EL (cell line): ENCODE data around the gene SNRPF.

Source experiments
- DNase-seq: peaks from one replicate; pipeline ENCODE4 v3.0.0-alpha.2; 2016

The SNRPF gene

DNA sequence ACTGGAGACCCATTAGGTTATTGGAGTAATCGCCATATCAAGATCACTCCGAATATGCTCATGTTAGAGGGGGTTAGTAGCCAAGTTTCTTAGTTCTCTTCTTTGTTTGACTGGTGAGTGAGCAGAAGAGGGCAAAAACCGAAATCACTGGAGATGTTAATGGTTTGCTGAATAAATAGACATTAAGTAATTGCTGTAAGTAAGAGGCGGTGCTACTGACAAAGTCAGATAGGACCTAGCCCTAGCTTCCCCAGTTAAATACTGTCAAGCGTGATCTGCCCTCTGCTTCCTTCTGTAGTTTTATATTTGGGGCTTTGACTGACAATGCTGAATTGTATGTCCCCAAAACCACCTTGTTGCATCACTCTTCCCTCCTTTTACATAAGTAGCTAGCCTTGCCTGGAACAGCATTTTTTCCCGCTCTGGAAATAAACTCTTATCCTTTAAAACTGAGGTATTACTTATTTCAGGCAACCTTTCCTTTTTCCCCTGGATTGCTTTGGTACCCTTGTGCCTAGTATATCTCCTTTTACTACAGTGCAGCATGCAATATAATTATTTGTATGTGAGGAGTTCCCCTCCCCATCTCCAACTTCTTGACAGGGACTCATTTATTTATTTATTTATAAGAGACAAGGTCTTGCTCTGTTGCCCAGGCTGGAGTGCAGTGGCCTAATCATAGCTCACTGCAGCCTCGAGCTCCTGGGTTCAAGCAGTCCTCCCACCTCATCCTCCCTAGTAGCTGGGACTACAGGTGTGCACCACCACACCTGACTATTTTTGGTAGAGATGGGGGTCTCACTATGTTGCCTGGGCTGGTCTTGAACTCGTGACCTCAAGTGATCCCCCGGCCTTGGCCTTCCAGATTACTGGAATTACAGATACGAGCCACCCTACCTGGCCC, 1.4 kb downstream of the SNRPF start:
- no peak for DNase-seq

DNA sequence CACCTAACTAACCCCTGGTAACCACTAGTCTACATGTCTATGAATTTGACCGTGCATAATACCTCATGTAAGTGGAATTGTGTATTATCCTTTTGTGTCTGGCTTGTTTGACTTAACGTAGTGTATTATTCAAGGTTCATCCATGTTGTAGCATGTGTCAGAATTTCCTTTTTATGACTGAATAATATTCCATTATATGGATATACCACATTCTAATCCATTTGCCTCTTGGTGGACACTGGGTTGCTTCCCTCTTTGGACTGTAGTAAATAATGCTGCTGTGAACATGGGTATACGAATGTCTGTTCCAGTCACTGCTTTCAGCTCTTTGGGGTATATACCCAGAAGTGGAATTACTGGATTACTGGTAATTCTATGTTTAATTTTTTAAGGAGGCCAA, 3.3 kb downstream of the SNRPF start:
- no peak for DNase-seq

DNA sequence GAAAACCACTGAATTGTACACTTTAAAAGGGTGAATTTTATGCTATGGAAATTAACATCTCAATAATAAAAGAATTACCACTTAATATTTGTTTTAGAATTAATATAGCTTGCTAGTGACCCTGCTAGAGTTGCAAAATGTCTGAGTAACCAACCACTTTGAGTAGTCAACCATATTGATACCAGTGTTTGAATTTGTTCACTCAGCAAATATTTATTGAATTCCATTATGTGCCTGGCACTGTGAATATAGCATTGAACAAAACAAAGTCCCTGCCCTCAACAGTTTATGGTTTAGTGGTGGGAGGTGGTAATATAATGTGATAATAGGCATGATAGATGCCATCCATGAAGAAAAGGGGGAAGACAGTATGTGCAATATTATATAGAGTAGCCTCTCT, 4.6 kb downstream of the SNRPF start:
- no peak for DNase-seq

DNA sequence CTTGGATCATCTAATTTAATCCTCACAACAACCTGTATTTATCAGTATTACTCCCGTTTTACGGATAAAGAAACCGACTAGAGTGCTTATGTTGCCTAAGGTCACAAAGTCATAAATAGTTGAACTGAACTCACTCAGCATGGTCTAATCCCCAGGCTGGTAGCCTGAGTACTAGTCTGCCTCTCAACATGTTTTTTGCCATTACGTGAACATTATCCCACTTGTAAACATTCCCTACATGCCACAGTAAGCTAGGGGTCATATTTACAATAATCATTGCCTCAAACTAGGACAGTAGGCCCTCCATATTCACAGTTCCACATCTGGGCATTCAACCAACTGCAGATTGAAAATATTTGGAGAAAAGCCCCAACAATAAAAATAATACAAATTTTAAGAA, 12.1 kb downstream of the SNRPF start:
- no peak for DNase-seq

DNA sequence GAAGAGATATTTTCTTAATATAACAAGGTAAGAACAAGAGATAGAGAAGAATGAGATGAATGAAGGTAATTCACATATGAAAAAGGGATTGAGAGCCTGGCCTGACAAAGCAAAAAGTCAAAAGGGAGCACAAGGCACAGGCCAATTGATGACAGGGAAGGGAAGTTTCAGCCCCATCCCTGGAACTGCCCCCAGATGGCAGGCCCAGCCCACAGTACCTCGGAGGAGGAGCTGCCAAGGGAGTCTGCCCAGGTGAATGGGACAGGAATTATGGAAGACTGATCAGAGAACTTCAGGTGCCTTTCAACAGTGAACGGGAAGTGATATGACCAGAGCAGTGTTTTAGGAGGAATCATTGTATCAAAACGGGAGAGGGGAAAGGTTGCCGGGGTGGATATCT, 15.7 kb downstream of the SNRPF start:
- no peak for DNase-seq

DNA sequence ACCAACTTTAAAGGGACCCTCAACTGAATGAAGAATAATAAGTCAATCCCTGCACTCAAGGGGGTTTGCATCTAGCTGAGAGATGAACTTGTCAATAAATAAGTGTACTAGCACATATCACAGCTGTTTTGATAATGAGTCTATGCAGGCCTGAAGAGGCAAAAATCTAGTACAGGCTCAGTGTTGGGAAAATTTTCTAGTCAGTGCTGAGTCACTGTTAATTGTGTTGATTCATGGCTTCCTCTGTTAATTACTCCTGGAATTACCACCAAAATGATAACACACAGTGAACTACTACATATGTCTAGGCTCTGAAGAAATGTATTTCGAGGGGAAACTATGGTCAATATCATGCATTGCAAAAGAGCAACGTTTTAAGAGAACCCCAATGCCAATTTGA, 18.9 kb downstream of the SNRPF start:
- DNase-seq, result no peak

DNA sequence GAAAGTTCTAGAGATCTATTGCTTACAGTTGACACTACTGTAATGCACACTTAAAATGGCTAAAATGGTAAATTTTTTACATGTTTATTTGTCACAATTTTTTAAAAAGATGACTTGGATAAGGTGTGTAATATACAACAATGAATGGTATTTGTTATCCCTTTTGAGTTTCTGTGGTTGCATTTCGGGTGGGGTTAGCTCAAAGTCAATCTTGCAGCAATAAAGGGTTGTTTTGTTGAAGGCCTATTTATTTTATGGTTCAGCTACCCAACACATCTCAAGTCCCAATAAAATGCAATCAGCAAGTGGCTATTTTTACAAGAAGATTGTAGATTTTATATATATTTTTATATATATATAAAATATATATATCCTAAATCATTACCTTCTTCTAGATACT, 22.1 kb downstream of the SNRPF start:
- no peak for DNase-seq

DNA sequence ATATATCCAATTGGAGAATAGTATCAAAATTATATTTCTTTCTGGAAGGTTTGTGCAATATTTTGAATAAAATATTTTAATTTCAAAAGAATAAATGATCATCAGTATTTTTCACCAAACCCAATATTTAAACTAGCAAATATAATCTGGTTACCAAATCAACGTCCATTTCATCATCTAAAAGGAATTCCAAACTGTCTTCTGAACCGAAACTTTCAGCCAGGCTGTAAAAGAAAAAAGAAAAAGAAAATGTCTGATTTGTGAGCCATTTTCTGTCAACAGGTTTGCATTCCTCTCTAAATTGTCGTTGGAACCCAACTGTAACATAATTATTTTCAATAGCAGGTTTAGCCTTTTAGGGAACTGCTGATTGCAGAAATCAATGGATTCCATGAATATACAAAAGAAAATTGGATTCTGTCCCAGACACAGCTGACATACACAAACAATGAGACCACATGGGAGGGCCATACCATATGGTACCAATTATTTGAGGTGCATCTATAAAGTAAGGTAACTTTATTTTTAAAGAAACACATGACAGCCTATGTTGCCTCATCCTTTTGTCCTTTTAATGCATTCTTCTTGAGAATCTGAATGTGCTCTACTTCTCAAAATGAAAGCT, 22.7 kb downstream of the SNRPF start:
- peak; percentile 54 for DNase-seq

DNA sequence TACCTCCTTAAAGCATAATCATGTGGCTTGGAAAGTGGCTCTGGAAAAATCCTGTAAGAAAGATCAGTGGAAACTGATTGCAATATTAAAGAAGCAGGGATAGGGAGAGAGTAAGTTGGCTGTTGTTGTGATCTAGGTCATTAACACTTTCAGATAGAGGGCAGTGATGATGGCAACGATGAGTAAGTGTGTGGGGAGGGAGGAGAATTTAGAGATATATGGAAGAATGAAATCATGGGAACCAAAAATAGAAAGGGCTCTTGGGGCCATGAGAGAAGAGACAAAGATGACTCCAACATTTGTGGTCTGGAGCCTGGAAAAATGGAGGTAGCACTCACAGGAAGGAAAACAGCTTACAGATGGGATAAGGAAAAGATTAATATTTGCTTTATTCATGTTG, 23.3 kb downstream of the SNRPF start:
- peak; percentile 48 for DNase-seq

DNA sequence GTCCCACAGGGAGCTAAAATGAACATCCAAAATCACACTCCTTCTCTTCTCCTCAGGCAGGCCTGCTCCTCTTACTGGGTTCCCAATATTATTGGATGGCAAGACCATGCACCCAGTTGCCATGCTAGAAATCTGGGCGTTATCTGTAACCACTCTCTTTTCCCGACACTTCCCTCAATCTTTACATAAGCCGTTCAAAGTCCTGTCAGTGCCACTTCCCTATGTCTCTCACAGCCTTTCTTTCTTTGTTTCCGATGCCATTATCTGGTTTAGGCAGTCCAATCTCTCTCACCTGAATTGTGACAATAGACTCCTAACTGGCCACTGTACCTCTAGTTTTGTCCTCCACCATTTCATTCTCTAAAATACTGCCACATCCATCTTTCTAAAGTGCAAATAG, 24.1 kb downstream of the SNRPF start:
- DNase-seq, result no peak

DNA sequence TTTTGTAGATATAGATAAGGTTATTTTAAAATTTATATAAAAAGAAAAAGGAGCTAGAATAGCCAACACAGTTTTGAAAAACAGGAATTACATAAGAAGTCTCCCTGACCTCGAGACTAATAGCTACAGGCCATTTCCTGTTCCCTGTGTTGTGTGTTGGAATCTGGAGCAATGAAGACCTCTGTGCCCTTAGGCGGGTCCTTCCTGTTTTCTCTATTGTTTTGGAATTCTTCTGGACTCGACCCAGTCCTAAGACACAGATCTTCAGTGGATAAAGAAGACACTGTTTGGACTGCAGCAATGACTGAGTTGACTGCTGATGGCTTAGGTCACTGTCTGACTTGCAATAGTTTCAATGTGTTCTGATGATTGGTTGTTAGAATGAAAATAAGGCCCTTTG, 26.2 kb downstream of the SNRPF start:
- peak; percentile 39 for DNase-seq

DNA sequence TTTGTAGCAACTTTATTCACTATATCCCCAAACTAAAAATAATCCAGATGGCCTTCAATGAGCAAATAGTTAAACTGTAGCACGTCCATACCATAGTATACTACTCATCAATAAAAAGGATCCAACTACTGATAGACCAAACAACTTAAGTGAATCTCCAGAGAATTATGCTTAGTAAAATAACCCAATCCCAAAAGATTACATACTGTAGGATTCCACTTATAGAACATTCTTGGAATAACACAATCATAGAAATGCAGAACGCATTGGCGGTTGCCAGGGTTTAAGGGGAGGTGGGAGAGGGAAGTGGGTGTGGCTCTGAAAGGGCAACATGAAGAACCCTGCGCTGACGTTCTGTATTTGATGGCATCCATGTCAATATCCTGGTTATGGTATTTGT, 28.6 kb downstream of the SNRPF start:
- DNase-seq, result no peak

DNA sequence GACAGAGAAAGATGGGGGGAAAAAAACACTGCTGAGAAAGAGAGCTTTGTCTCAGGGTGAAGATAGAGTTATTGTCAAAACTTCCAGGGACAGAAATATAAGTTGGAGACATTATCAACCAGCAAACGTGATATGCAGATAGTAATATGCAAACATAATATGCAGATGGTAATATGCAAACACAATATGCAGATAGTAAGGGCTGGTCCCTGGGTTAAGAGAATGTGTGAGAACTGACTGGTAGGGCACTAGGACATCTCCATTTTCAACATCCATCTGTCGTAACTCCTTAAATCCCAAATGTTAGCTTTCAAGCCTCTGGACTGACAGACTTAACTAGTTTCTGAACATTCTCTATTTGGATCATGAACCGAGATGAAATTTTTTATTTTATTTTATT, 32.2 kb downstream of the SNRPF start:
- no peak for DNase-seq

DNA sequence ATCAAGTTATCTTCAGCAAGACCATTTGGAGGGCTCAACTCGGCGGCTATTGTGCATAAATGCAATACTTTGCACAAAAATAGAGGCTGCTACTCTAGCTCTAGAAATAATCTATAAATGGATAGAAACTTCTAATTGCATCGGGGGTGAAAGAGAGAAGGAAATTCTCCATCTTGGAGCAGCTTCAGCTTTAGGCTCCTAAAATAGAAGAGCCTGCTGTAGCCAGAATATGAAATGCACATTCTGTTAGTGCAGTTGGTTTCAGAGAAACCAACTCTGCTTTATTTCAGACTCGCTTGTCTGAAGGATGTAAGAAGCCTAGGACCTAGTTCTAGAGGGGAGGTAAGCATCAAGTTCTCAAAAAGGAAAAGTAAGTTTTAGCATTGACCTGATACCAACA, 38.1 kb downstream of the SNRPF start:
- DNase-seq, result no peak

DNA sequence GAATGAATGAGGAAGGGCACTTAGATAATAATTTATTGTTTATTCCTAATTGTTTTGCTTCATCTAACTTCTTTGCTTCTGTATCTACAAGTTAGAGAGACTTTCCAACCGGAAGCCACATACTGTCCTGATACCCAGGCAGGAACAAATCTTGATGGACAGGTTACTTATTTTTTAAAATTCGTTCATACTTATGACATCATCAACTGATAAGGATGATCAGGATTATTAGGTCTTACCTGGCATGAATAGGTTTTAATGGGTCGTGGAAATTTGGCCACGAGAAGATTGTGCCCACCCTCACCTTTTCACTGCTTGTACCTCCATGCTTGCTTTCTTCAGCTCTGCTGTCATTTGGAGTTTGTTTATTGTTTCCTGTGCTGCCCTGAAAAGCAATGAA, 39.3 kb downstream of the SNRPF start:
- no peak for DNase-seq

DNA sequence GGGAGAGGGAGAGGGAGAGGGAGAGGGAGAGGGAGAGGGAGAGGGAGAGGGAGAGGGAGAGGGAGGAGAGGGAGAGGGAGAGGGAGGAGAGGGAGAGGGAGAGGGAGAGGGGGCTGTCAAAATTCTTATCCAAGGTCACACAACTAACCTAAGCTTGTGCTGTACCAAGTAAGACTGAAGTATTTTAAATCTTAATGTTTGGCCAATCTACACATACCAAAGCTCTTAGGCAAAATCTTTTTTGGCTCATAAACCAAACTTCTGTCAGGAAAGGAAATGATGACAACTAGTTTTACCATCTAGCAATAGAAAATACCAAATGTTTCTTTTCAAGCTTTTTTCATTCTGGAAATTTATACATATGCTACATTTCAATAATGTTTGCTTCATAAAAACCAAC, 49.8 kb downstream of the SNRPF start:
- DNase-seq, result peak; percentile 62

DNA sequence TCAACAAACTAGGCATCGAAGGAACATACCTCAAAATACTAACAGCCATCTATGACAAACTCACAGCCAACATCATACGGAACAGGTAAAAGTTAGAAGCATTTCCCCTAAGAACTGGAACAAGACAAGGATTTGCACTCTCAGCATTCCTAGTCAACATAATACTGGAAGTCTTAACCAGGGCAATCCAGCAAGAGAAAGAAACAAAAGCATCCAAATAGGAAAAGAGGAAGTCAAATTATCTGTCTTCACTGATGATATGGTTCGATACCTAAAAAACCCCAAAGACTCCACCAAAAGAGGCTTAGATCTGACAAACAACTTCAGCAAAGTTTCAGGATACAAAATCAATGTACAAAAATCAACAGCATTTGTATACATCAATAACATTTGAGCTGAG, 51.1 kb downstream of the SNRPF start:
- no peak for DNase-seq
